Thyroid gland (tissue), 4 donors: ENCODE results near the gene SLC45A1.

ENCODE experiments used
- CTCF ChIP-seq, 6 experiments: fragments of 200-600 bp in 3 of 6; fragments of 450-650 bp in 3 of 6; sonication (generic) in 3 of 6; IDR thresholded peaks; one replicate each; pipeline ENCODE4 v1.5.1; 2016 to 2019; ENCODE audit warnings: antibody characterized with exemption in 6 of 6, mild to moderate bottlenecking in 2 of 6, inconsistent platforms in 1 of 6, moderate library complexity in 1 of 6
- POLR2A ChIP-seq, 2 donors: fragments of 450-650 bp; IDR thresholded peaks; one replicate each; pipeline ENCODE4 v1.6.1; 2017; ENCODE audit warnings: antibody characterized with exemption in 2 of 2, mild to moderate bottlenecking in 2 of 2, moderate library complexity in 1 of 2

GRCh38 chr1:8362701-8363101 lies 44.8 kb downstream of the SLC45A1 start:
- TF ChIP-seq CTCF (IDR thresholded peaks at IDR 0.05): no peak
- no peak for TF ChIP-seq POLR2A (IDR thresholded peaks at IDR 0.05)
